CD14-positive monocyte (primary cell): ENCODE results near the gene SYNDIG1L. TPM values are rescaled to one million over a fixed set of nuclear protein-coding genes. Genes with fewer than 3 reads are reported as not detected.
"Not testable (repeated sequence)": the region's sequence is repeated elsewhere in the genome, so short reads cannot be mapped to it uniquely, and the experiment has no call there.

Experiments used
- DNase-seq, 3 donors: peaks; one replicate each; pipeline ENCODE4 v3.0.0-alpha.2; 2011 to 2022
- H2AFZ ChIP-seq: 2 replicates; pipeline ENCODE4 v1.6.0; 2012; ENCODE audit warnings: mild to moderate bottlenecking, low read depth, low read length, inconsistent platforms; ENCODE audit not compliant: insufficient read depth, poor library complexity, severe bottlenecking
- H3K27ac ChIP-seq, 2 donors: 1 replicate in 1 of 2; 2 replicates in 1 of 2; pipeline ENCODE4 v1.5.1; 2012 to 2013; ENCODE audit warnings: low read length in 2 of 2, control low read depth in 1 of 2, inconsistent platforms in 1 of 2, low read depth in 1 of 2, mild to moderate bottlenecking in 1 of 2
- H3K27me3 ChIP-seq, 2 donors: one replicate each; pipeline versions ENCODE4 v1.6.0 to v1.6.1; 2011 to 2013; ENCODE audit warnings: low read length in 2 of 2; ENCODE audit not compliant: control insufficient read depth in 2 of 2, insufficient read depth in 2 of 2
- H3K36me3 ChIP-seq, 2 donors: replicated peaks in 1 of 2; 1 replicate in 1 of 2; 2 replicates in 1 of 2; pipeline versions ENCODE4 v1.5.1 to v1.6.1; 2012 to 2013; ENCODE audit warnings: low read length in 2 of 2, control low read depth in 1 of 2, inconsistent platforms in 1 of 2, mild to moderate bottlenecking in 1 of 2; ENCODE audit not compliant: insufficient read depth in 2 of 2, control insufficient read depth in 1 of 2
- H3K4me1 ChIP-seq, 2 donors: 1 replicate in 1 of 2; 2 replicates in 1 of 2; pipeline versions ENCODE4 v1.5.1 to v1.6.1; 2012 to 2013; ENCODE audit warnings: low read length in 2 of 2, control low read depth in 1 of 2, inconsistent platforms in 1 of 2, mild to moderate bottlenecking in 1 of 2, moderate library complexity in 1 of 2; ENCODE audit not compliant: insufficient read depth in 2 of 2, control insufficient read depth in 1 of 2
- H3K4me2 ChIP-seq: replicated peaks from 2 replicates; pipeline ENCODE3; 2012; ENCODE audit warnings: low read length, moderate library complexity, mild to moderate bottlenecking; ENCODE audit not compliant: poor library complexity, severe bottlenecking; ENCODE audit errors: extremely low read depth
- H3K4me3 ChIP-seq, 3 experiments: fragments of 200-600 bp in 1 of 3; sonication (generic) in 1 of 3; replicated peaks in 1 of 3; 1 replicate in 2 of 3; 2 replicates in 1 of 3; pipeline ENCODE4 v1.5.1; 2011 to 2013; ENCODE audit warnings: low read length in 3 of 3, mild to moderate bottlenecking in 3 of 3, control low read depth in 2 of 3, low read depth in 2 of 3, inconsistent platforms in 1 of 3, moderate library complexity in 1 of 3
- H3K79me2 ChIP-seq: 2 replicates; pipeline ENCODE4 v1.6.0; 2012; ENCODE audit warnings: mild to moderate bottlenecking, control low read depth, inconsistent platforms, low read length, moderate library complexity; ENCODE audit not compliant: insufficient read depth
- H3K9ac ChIP-seq: 2 replicates; pipeline ENCODE4 v1.6.0; 2017; ENCODE audit warnings: low read length, mild to moderate bottlenecking; ENCODE audit not compliant: insufficient read depth, poor library complexity, severe bottlenecking
- H3K9me3 ChIP-seq, 2 donors: replicated peaks in 1 of 2; 1 replicate in 1 of 2; 2 replicates in 1 of 2; pipeline versions ENCODE4 v1.5.1 to v1.6.1; 2012 to 2013; ENCODE audit warnings: low read length in 2 of 2, control low read depth in 1 of 2; ENCODE audit not compliant: control insufficient read depth in 1 of 2, insufficient read depth in 1 of 2
- H4K20me1 ChIP-seq: 2 replicates; pipeline ENCODE4 v1.6.0; 2012; ENCODE audit warnings: mild to moderate bottlenecking, low read length, control low read depth, moderate library complexity; ENCODE audit not compliant: insufficient read depth
- H3K27ac Mint-ChIP-seq, 7 donors: one replicate each; pipeline ENCODE4 v1.8.0; 2020; ENCODE audit warnings: mild to moderate bottlenecking in 7 of 7, mixed read lengths in 7 of 7, moderate library complexity in 6 of 7, inconsistent platforms in 2 of 7
- H3K27me3 Mint-ChIP-seq, 3 donors: one replicate each; pipeline ENCODE4 v1.8.0; 2021 to 2022; ENCODE audit warnings: low read depth in 3 of 3, mild to moderate bottlenecking in 3 of 3, mixed read lengths in 3 of 3, moderate library complexity in 3 of 3, inconsistent platforms in 1 of 3
- H3K36me3 Mint-ChIP-seq, 2 donors: one replicate each; pipeline ENCODE4 v1.8.0; 2020; ENCODE audit warnings: mixed read lengths in 2 of 2, inconsistent platforms in 1 of 2, mild to moderate bottlenecking in 1 of 2
- H3K4me1 Mint-ChIP-seq: one replicate; pipeline ENCODE4 v1.8.0; 2020; ENCODE audit warnings: mild to moderate bottlenecking, mixed read lengths
- H3K4me3 Mint-ChIP-seq, 2 donors: one replicate each; pipeline ENCODE4 v1.8.0; 2020; ENCODE audit warnings: mild to moderate bottlenecking in 2 of 2, mixed read lengths in 2 of 2, moderate library complexity in 1 of 2
- H3K9me3 Mint-ChIP-seq, 7 donors: one replicate each; pipeline ENCODE4 v1.8.0; 2020 to 2022; ENCODE audit warnings: mixed read lengths in 7 of 7, mild to moderate bottlenecking in 6 of 7, moderate library complexity in 6 of 7, inconsistent platforms in 2 of 7
- WGBS: methylation state at CpG from one replicate; pipeline ENCODE4 v1.1.5; 2013; ENCODE audit warnings: missing lambda C conversion rate; ENCODE audit not compliant: insufficient coverage; 5-methylcytosine and 5-hydroxymethylcytosine counted together
- intact Hi-C, 2 donors: fragments of 100-400 bp; cut with micrococcal nuclease; formaldehyde crosslinking; loops; one replicate each; pipeline versions ENCODE4 v1.15.0 to v1.15.1; 2023
- polyA plus RNA-seq, 3 donors: library from polyadenylated mRNA; depleted of rRNA in 1 of 3; unstranded in 2 of 3; stranded (reverse) in 1 of 3; fragments of 300-500 nt in 2 of 3; fragments of >200 nt in 1 of 3; fragmentation: Illumina TruSeq in 2 of 3; gene quantifications; 1 replicate in 2 of 3; 2 replicates in 1 of 3; pipeline ENCODE4 v1.2.3, GENCODE V29; 2012 to 2021
- TF ChIP-seq, protein P1 (sequence below): fragments of 200-600 bp; IDR thresholded peaks from one replicate; pipeline ENCODE4 v1.8.0; 2022; ENCODE audit warnings: antibody characterized with exemption, mild to moderate bottlenecking

The SYNDIG1L gene
- polyA plus RNA-seq, 3 donors = not detected

DNA sequence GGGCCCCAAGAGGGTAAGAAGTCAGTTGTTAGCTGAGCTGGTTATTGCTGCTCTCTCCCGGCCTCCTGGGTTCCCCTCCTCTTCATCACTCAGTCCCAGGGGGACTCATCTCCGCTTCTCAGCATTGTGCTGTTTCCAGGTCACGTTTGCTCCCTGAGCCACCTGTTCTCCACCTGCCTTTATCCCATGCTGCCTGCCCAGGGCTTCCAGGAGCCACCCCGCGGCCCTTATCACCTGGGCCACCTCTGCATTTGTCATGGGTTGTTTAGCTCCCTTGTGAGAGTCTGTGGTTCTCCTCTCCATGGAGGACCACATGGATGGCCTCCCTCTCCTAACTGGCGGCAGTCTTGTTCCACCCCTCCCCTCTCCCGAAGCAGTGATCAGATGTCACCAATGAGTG lies 36.0 kb downstream of the SYNDIG1L start:
- no peaks in the 10 kb centered on the region for H3K9me3 ChIP-seq
- intact Hi-C loops = no loop called here
- no peak overlapping the region for H3K9ac ChIP-seq
- WGBS = 88% methylated on average over 3 of the region's 7 CpGs
- Mint-ChIP-seq H3K4me1 (peaks cover 22% of the 10 kb centered on the region), H3K36me3 (no peaks in the 10 kb centered on the region), H3K9me3 (no peaks in the 10 kb centered on the region), H3K4me3 (no peak overlapping the region), H3K27ac (no peak overlapping the region), H3K27me3 (peaks cover 6 to 13% (median 7%) of the 10 kb centered on the region in 3 donors)
- TF ChIP-seq, protein P1, sequence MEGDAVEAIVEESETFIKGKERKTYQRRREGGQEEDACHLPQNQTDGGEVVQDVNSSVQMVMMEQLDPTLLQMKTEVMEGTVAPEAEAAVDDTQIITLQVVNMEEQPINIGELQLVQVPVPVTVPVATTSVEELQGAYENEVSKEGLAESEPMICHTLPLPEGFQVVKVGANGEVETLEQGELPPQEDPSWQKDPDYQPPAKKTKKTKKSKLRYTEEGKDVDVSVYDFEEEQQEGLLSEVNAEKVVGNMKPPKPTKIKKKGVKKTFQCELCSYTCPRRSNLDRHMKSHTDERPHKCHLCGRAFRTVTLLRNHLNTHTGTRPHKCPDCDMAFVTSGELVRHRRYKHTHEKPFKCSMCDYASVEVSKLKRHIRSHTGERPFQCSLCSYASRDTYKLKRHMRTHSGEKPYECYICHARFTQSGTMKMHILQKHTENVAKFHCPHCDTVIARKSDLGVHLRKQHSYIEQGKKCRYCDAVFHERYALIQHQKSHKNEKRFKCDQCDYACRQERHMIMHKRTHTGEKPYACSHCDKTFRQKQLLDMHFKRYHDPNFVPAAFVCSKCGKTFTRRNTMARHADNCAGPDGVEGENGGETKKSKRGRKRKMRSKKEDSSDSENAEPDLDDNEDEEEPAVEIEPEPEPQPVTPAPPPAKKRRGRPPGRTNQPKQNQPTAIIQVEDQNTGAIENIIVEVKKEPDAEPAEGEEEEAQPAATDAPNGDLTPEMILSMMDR = no peak
- H3K4me2 ChIP-seq = no peak overlapping the region
- H3K4me3 ChIP-seq = no peak overlapping the region
- H2AFZ ChIP-seq = no peak overlapping the region
- peaks cover 10 to 11% of the 10 kb centered on the region in 2 donors for H3K4me1 ChIP-seq
- no peaks in the 10 kb centered on the region for H3K79me2 ChIP-seq
- no peaks in the 10 kb centered on the region for H4K20me1 ChIP-seq
- no peaks in the 10 kb centered on the region for H3K36me3 ChIP-seq
- DNase-seq = no peak
- H3K27ac ChIP-seq = no peak overlapping the region
- H3K27me3 ChIP-seq = no peaks in the 10 kb centered on the region

DNA sequence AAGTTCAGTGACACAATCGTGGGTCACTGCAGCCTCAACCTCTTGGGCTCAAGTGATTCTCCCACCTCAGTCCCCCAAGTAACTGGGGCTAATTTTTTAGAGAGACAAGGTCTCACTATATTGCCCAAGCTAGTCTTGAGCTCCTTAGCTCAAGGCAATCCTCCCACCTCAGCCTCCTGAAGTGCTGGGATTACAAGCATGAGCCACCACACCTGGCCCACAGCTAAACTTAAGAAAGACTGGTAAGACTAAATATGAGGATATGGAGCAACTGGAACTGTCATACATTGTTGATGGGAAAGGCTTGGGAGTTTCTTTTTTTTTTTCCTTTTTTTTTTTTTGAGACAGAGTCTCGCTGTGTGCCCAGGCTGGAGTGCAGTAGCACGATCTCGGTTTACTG lies 43.8 kb downstream of the SYNDIG1L start:
- Histone ChIP-seq H3K79me2 (no peaks in the 10 kb centered on the region), H3K36me3 (no peaks in the 10 kb centered on the region), H3K4me2 (no peak overlapping the region), H3K27me3 (no peaks in the 10 kb centered on the region), H2AFZ (no peak overlapping the region), H4K20me1 (no peaks in the 10 kb centered on the region), H3K9me3 (no peaks in the 10 kb centered on the region), H3K4me1 (no peaks in the 10 kb centered on the region), H3K4me3 (no peak overlapping the region), H3K27ac (no peak overlapping the region), H3K9ac (no peak overlapping the region)
- TF ChIP-seq, protein P1 = no peak
- DNase-seq = no peak
- intact Hi-C loops = no loop called here
- Mint-ChIP-seq H3K9me3 (no peaks in the 10 kb centered on the region), H3K4me1 (no peaks in the 10 kb centered on the region), H3K27me3 (peaks cover 5 to 8% (median 5%) of the 10 kb centered on the region in 3 donors), H3K27ac (peak overlapping the region in 1 of 7 donors; percentile 7), H3K36me3 (no peaks in the 10 kb centered on the region), H3K4me3 (no peak overlapping the region)
- WGBS = 100% methylated on average over 1 of the region's 4 CpGs

DNA sequence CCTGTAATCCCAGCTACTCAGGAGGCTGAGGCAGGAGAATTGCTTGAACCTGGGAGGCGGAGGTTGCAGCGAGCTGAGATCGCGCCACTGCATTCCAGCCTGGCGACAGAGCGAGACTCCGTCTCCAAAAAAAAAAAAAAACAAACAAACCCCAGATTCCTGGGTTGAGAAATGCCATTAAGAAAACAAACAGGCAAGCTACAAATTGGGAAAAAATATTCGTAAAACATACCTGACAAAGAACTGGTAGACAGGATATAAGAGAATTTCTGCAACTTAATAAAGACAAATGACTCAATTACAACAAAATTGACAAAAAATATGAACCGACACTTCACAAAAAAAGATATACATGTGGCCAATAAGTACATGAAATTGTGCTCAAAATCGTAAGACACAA lies 44.4 kb downstream of the SYNDIG1L start:
- H3K36me3 Mint-ChIP-seq, H3K79me2 ChIP-seq, H3K9me3 Mint-ChIP-seq, H3K9me3 ChIP-seq, intact Hi-C loops, H3K4me2 ChIP-seq, DNase-seq, H3K27ac ChIP-seq, H3K4me3 Mint-ChIP-seq, H3K4me3 ChIP-seq, H3K27me3 Mint-ChIP-seq, H3K9ac ChIP-seq, H3K27me3 ChIP-seq, H3K4me1 Mint-ChIP-seq, H3K27ac Mint-ChIP-seq, H3K36me3 ChIP-seq, H4K20me1 ChIP-seq, H3K4me1 ChIP-seq, H2AFZ ChIP-seq: not testable (repeated sequence)
- 98% methylated on average over 7 of the region's 10 CpGs for WGBS
